SIG-M5 (cell line): Measurements from ENCODE around the gene SLC39A7.

Source experiments
- DNase-seq: peaks from one replicate; lab custom pipeline; 2025; lab: John Stamatoyannopoulos, UW

Gene SLC39A7

GRCh38 chr6:33170176-33171015, 30.3 kb upstream of the SLC39A7 start:
- no peak for DNase-seq

DNA sequence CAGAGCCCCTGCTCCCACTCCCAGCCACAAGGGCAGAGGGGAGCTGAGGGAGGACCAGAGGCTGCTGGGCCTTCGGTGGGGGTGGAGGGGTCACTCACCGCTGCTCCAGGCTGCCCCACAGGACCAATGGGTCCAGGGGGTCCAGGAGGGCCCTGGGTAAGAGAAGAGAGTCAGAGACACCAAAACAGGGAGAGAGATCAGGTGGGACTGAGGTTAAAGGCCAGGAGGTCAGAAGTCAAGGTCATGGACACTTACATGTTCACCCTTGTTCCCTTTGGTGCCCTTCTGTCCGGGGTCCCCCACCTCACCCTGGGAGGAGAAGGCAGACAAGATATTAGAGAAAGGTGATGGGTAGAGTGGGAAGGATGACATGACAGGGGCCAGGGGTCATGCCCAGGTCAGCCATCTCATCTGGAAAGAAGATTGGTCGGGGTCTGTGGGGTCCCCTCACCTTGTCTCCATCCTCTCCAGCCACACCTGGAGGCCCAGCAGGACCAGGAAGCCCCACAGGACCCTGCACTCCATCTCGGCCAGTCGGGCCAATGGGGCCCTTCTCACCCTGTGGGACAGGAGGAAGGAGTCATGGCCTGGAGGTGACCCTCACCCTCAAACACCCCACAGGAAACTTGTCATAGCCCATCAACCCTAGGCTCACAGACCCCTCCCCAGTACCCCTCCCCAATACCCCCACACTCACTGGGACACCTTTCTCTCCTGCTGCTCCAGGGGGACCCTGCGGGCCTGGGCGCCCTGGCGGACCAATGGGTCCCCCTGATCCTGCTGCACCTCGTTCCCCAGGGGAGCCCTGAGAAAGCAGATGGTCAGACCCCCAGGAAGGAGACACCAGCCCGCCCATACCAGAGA, 29.4 kb upstream of the SLC39A7 start:
- no peak for DNase-seq

- DNase-seq = no peak
Observed at GRCh38 chr6:33171880-33172687, 28.6 kb upstream of the SLC39A7 start.

DNA sequence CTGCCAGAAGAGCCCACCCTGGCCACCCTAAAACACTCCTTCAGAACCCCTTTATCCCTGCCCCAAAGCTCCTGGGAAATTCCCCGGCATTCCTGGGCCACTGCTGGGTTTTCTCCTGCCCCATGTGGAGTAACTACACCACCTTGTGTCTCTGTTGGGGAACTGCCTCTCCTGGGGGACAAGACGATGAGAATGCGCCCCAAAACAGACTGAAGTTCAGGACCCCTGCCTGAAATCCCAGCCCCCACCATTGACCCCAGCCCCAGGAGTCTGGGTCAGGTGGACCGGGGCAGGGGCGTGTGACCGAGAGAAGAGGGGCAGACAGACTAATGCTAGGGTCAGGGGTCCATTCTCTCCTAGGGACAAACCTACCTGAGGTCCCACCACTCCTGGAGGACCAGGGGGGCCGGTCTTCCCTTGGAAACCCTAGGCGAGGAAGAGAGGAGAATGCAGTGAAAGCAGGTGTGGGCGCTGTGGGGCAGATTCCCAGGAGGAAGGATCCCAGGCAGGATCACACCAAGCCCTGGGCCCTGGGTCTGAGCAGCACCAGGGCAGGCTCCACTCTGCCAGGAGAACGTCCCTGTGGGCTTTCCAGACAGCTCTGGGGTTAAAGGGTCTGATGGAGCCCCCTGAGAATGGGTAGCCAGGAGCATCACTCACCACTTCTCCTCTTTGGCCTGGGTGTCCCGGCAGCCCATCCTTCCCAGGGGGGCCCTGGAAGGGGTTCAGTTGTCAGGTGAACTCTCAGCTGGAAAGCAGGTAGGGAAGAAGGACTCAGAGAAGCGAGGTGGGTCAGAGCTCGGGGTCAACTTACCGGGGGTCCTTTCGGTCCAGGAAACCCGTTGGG, 27.8 kb upstream of the SLC39A7 start:
- DNase-seq = no peak

- no peak for DNase-seq
Observed at GRCh38 chr6:33173535-33174180, 27.0 kb upstream of the SLC39A7 start.

DNA sequence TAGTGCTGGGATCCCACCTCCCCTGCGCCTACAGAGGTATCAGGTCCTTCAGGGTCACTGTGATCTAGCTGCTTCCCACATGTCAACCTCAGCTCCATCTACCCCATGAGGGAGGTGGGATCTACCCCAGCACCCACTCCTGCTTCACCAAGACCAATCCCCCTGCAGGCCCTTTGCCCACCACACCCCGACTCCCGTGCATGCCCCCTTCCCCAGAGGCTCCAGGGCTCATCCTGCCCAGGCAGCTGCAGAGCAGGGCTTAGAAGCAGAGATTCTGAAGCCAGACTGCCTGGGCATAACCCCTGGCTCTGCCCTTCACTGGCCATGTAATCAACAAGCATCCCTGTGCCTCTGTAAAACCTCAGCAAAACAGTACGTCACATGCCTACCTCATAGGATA, 25.9 kb upstream of the SLC39A7 start:
- no peak for DNase-seq

DNA sequence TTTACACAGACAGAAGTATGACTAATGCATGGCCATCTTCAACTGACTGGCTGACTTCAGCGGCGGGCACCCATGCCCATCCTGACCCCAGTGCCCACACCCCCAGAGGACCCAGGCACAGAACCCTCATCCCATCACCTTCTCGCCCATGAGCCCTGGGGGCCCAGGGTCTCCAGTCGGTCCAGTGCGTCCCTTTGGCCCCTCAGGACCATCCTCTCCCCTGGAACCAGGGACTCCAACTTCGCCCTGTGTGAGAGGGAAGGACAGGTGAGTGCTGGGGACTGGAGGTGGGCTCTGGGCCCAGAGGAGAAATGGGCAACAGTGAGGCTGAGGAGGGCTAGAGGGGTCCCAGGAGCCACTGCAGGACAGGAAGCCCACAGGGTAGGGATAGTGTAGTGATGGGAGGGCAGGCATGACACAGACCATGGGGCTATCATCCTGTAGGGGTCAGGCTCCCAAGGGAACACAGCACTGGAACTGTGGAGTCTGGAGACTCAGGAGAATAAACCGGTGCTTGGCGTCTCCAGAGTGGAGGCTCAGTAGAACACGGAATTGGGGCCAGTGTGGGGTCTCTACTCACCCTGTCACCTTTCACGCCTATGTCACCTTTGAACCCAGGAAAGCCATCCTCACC, 25.1 kb upstream of the SLC39A7 start:
- no peak for DNase-seq

- no peak for DNase-seq
Observed at GRCh38 chr6:33176906-33177305, 23.8 kb upstream of the SLC39A7 start.

DNA sequence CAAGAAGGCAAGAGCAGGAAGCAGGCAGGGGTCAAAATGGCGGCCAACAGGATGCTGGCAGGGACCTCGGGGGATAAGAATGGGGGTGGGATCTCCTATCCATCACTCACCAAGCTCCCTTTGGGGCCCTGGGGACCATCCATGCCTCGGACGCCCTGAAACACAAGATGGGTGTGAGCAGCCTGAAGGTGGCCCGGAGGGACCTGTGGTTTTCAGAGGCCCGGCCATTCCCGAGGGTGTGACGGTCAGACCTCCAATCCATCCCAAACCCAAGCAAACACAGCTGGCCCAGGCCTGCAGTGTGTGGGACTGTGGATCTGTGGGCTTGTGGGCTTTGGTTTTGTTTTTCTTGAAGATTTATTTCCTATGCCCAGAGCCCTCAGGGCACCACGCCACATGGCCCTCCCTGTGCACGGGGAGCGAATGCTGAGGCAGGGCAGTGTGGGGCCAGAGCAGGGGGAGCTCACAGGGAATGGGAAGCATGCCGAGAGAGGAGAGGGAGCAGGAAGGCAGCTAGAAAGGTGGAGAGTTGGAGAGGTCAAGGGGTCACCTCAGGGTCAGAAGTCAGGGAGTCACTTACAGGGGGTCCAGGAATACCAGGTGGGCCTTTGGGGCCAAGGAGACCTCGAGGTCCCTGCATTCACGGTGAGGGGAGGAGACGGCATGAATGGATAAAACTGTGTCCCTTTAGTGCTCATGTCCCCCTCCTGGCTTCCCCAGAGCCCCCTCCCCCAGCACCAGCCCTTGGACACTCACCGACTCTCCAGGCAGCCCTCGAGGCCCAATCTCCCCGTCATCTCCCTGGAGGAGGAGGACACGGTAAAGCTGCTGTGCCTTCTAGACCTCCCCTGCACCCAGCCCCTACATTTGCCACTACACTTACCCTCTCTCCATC, 22.9 kb upstream of the SLC39A7 start:
- no peak for DNase-seq

DNA sequence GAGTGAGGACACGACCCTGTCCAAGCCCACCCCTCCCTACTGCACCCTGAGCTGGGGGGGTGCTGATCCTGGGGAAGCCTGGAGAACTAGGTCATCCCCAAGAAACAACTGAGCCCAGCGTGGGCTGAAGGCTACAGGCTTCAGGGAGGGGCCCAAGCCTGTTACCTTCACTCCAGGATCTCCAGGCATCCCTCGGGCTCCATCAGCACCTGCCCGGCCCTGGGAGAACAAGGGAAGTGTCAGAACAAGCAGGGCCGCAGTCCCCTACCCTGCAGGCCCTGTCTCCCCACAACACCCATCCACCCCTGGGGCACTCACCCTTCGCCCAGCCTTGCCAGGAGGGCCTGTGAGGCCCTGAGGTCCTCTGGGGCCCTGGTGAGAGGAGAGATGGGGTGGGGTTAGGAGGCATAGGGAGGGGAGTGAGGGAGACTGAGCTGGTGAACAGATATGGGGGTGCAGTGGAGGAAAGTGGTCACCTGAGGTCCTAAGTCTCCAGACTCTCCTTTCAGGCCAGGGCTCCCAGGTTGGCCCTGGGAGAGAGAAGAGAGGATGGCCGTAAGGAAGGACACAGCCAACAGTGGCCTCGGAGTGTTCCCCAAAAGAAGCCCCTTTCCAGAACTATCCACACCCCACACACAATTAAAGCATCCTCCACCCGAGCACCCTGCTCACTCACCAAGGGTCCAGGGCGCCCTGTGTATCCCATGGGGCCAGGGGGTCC, 21.8 kb upstream of the SLC39A7 start:
- DNase-seq = no peak

DNA sequence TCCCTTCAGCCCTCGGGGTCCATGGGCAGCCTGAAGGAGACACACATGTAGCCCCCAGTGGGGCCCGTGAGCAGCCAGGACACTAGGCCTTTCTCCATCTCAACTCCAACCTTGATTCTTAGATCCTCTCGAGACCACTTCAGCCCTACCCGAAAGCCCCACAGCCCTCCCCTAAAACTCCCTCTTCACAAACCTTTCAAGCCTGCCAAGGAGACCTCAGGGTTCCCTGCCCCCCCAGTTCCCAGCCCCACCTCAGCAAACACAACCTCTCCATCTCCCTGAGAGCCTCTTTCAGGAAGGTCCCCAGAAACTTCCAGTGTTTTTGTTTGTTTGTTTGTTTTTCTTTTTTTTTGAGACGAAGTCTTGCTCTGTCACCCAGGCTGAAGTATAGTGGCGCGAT, 19.5 kb upstream of the SLC39A7 start:
- no peak for DNase-seq

DNA sequence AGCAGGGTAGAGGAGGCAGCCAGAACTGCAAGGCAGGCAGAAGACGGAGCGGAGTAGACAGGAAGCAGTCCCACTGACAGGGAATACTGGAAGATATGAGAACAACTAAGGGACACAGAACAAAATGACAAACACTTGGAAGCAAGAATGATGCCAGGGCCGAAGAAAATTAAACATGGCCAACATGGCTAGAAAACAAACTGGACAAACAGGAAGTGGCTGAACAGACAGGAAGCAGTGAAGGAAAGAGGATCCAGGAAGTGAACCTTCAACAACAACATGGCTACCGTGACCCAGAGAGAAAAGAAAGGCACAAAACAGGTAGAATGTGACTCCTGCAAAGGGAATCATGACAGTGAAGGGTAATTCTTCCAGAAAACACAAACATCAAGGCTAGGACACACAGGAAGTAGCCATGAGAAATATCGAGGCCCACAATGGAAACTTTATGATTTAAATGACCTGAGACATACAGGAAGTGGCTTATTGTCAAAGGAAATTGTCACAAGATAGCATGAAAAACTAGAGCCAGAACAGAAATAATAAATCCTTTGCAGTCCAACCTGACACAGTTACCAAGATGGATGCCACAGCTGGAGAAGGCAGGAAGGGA, 17.5 kb upstream of the SLC39A7 start:
- no peak for DNase-seq

- DNase-seq = no peak
Observed at GRCh38 chr6:33185190-33185589, 15.5 kb upstream of the SLC39A7 start.

GRCh38 chr6:33185654-33186187, 14.9 kb upstream of the SLC39A7 start:
- DNase-seq = no peak

DNA sequence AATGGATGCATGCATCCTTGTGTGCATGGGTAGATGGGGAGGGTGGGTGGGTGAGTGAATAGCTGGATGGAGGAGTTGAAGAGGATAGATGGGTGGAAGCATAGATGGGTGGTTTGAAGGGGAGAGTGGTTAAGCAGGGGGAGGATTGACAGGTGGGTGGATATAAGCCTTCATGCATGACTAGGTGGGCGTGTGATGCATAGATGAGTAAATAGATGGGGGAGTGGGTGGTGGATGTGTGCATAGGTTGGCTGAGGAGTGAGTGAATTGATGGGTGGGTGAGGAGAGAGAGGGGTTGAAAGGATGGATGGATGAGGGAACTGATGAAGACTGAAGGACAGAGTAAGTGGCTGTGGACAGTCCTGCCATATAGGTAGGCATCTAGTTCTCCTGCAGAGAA, 12.9 kb upstream of the SLC39A7 start:
- DNase-seq = no peak

GRCh38 chr6:33189164-33189563, 11.5 kb upstream of the SLC39A7 start:
- no peak for DNase-seq

DNA sequence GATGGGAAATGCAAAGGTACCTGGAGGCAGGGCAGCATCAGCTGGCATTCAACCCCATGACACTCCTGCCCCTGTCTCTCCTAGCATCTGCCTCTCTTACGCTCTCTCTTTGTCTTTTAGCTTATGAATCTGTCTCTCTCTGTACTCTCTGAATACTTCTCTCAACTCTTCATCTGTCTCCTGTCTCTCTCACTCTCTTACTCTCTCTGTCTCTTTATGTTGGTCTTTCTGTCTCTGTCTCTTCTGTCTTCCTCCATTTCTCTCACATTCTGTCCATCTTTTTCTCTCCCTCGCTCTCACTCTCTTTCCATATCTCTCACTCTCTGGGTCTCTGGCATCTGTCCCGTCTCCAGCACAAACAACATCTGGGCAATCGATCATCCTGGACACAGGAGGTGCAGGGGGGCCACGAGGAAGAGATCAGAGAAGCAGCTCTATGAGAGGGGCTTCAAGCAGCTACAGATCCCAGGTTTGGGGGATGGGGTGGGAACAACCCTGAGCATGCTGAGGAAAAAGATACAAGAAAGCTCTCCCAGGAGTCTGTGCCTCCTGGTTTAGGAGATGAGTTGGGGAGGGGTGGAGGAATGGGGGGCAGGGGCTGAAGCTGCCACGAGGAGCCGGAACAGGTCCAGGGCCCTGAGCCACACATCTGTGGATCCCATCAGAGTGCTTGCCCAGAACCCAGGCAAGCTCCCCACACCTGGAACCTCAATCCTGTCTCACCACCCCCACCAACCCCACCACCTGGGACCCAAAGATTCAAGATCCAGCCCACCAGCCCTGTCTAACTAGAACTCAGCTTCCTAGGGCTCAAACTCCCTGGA, 10.8 kb upstream of the SLC39A7 start:
- DNase-seq = no peak
